Transverse colon (tissue), 4 donors: ENCODE results near the gene HNRNPF. TPM values are rescaled to one million over a fixed set of nuclear protein-coding genes. Genes with fewer than 3 reads are reported as not detected.

Source experiments
- DNase-seq: peaks from one replicate; pipeline ENCODE4 v3.0.0-alpha.2; 2019
- H3K27ac ChIP-seq, 4 donors: fragments of 200-600 bp; sonication (generic); 2 replicates each; pipeline ENCODE4 v1.5.1; 2016 to 2018; ENCODE audit warnings: inconsistent platforms in 4 of 4
- H3K27me3 ChIP-seq: fragments of 200-600 bp; sonication (generic); 2 replicates; pipeline ENCODE4 v1.5.1; 2017; ENCODE audit warnings: inconsistent platforms
- H3K36me3 ChIP-seq, 4 donors: fragments of 200-600 bp; sonication (generic); 2 replicates each; pipeline ENCODE4 v1.5.1; 2017 to 2019; ENCODE audit warnings: inconsistent platforms in 4 of 4
- H3K4me1 ChIP-seq, 4 donors: fragments of 200-600 bp; sonication (generic); 2 replicates each; pipeline ENCODE4 v1.5.1; 2017 to 2020; ENCODE audit warnings: inconsistent platforms in 4 of 4
- H3K4me3 ChIP-seq, 4 donors: fragments of 200-600 bp; sonication (generic); 1 replicate in 1 of 4; 2 replicates in 3 of 4; pipeline versions ENCODE4 v1.5.1 to v1.6.1; 2017 to 2019; ENCODE audit warnings: inconsistent platforms in 4 of 4
- H3K9me3 ChIP-seq, 2 donors: fragments of 200-600 bp; sonication (generic); 2 replicates each; pipeline ENCODE4 v1.5.1; 2017 to 2019; ENCODE audit warnings: inconsistent platforms in 2 of 2
- CTCF ChIP-seq, 5 experiments: fragments of 200-600 bp in 3 of 5; fragments of 450-650 bp in 2 of 5; sonication (generic) in 3 of 5; IDR thresholded peaks; 1 replicate in 2 of 5; 2 replicates in 3 of 5; pipeline ENCODE4 v1.5.1; 2016 to 2017; ENCODE audit warnings: antibody characterized with exemption in 5 of 5, inconsistent platforms in 3 of 5, mild to moderate bottlenecking in 2 of 5, moderate library complexity in 1 of 5
- EP300 ChIP-seq: sonication (generic); formaldehyde crosslinking; IDR thresholded peaks from one replicate; pipeline ENCODE4 v1.6.1; 2017; ENCODE audit warnings: antibody characterized with exemption, low read depth
- POLR2A ChIP-seq: fragments of 450-650 bp; IDR thresholded peaks from one replicate; pipeline ENCODE4 v1.6.1; 2016; ENCODE audit warnings: antibody characterized with exemption, mild to moderate bottlenecking, moderate library complexity
- POLR2AphosphoS5 ChIP-seq, 3 donors: sonication (generic); formaldehyde crosslinking; IDR thresholded peaks; one replicate each; pipeline ENCODE4 v1.6.1; 2016; ENCODE audit warnings: antibody characterized with exemption in 3 of 3
- WGBS, 2 donors: methylation state at CpG; one replicate each; pipeline ENCODE4 v1.1.5; 2018; ENCODE audit warnings: low coverage in 1 of 2; 5-methylcytosine and 5-hydroxymethylcytosine counted together
- in situ Hi-C, 4 donors: fragments of 200-750 bp; cut with MboI; loops; one replicate each; pipeline versions ENCODE4 v1.15.0 to v1.15.1; 2017; ENCODE audit warnings: low sequenced_read_pairs in 3 of 4, low pct_ligation_motif_present in 1 of 4, low pct_unique_long_range_greater_than_20kb in 1 of 4
- intact Hi-C: fragments of 100-400 bp; cut with DNase I; formaldehyde crosslinking; loops from one replicate; pipeline ENCODE4 v1.15.1; 2023; ENCODE audit warnings: low total_unique reads
- total RNA-seq, 4 donors: library from RNA; depleted of rRNA; stranded (reverse); fragments of >200 nt; gene quantifications; one replicate each; pipeline ENCODE4 v1.1.0, GENCODE V29; 2016

Gene HNRNPF
- total RNA-seq, 4 donors from 2014 or later: 127 to 171 (median 155) TPM

- Histone ChIP-seq H3K9me3 (no peaks in the 10 kb centered on the region), H3K4me1 (peaks cover 0 to 16% (median 2%) of the 10 kb centered on the region in 4 donors), H3K27ac (no peak overlapping the region), H3K36me3 (no peaks in the 10 kb centered on the region), H3K27me3 (no peaks in the 10 kb centered on the region), H3K4me3 (no peak overlapping the region)
- 89 to 92% methylated on average over 4 of the region's 5 CpGs for WGBS, 2 donors
- TF ChIP-seq CTCF (IDR thresholded peaks at IDR 0.05): no peak
- TF ChIP-seq POLR2A: no peak
- no peak for TF ChIP-seq POLR2AphosphoS5 (IDR thresholded peaks at IDR 0.05)
- no peak for TF ChIP-seq EP300
- intact Hi-C loops (no loop called here), in situ Hi-C loops (no loop called here)
- no peak for DNase-seq
These were observed 31.6 kb upstream of the HNRNPF start for GRCh38 chr10:43440463-43441134.

- in situ Hi-C loops: no loop called here
- Histone ChIP-seq H3K36me3 (no peaks in the 10 kb centered on the region), H3K9me3 (no peaks in the 10 kb centered on the region), H3K4me1 (peaks cover 3 to 16% (median 4%) of the 10 kb centered on the region in 4 donors), H3K27ac (peak overlapping the region; percentile 97 to 99 (median 98)), H3K4me3 (peak overlapping the region; percentile 56 to 87 (median 86)), H3K27me3 (no peaks in the 10 kb centered on the region)
- WGBS, 2 donors: 6 to 25% methylated on average over 2 to 27 of the region's 30 CpGs
- intact Hi-C loops: no loop called here
- TF ChIP-seq POLR2AphosphoS5 (IDR thresholded peaks at IDR 0.05) (peak in 1 of 3 donors; percentile 39), CTCF (IDR thresholded peaks at IDR 0.05) (no peak)
- no peak for DNase-seq
These were observed 28.3 kb upstream of the HNRNPF start for GRCh38 chr10:43437141-43437870.

- H3K4me1 ChIP-seq: peaks cover 3 to 16% (median 4%) of the 10 kb centered on the region in 4 donors
- peak within 1 kb of the TSS; percentile 97 to 99 (median 98) for H3K27ac ChIP-seq
- 0% methylated on average over 6 to 30 of the region's 69 CpGs for WGBS, 2 donors
- H3K36me3 ChIP-seq: no peaks in the 10 kb centered on the region
- in situ Hi-C loops (no loop called here), intact Hi-C loops (no loop called here)
- peak; percentile 29 for TF ChIP-seq EP300
- TF ChIP-seq CTCF (IDR thresholded peaks at IDR 0.05): peak in 3 of 5 experiments; percentile 15 to 35 (median 25)
- TF ChIP-seq POLR2AphosphoS5 (IDR thresholded peaks at IDR 0.05): peak; percentile 97 to 98 (median 98)
- TF ChIP-seq POLR2A: peak; percentile 98
- no peaks in the 10 kb centered on the region for H3K27me3 ChIP-seq
- peak; percentile 94 for DNase-seq
- peak within 1 kb of the TSS; percentile 56 to 87 (median 86) for H3K4me3 ChIP-seq
- H3K9me3 ChIP-seq: no peaks in the 10 kb centered on the region
These were observed 27.5 kb upstream of the HNRNPF start, which contains the start of gene ZNF487 for GRCh38 chr10:43436291-43437140. ZNF487 (plus strand) TSS chr10:43437111; CDS start chr10:43475814, 38,703 bp downstream.
